AG08395 (cell line): ENCODE data around the gene TMEM43.

Experiments used
- DNase-seq: peaks from one replicate; pipeline ENCODE4 v3.0.0; 2012; ENCODE audit warnings: mixed read lengths, low spot score

TMEM43 gene

DNA sequence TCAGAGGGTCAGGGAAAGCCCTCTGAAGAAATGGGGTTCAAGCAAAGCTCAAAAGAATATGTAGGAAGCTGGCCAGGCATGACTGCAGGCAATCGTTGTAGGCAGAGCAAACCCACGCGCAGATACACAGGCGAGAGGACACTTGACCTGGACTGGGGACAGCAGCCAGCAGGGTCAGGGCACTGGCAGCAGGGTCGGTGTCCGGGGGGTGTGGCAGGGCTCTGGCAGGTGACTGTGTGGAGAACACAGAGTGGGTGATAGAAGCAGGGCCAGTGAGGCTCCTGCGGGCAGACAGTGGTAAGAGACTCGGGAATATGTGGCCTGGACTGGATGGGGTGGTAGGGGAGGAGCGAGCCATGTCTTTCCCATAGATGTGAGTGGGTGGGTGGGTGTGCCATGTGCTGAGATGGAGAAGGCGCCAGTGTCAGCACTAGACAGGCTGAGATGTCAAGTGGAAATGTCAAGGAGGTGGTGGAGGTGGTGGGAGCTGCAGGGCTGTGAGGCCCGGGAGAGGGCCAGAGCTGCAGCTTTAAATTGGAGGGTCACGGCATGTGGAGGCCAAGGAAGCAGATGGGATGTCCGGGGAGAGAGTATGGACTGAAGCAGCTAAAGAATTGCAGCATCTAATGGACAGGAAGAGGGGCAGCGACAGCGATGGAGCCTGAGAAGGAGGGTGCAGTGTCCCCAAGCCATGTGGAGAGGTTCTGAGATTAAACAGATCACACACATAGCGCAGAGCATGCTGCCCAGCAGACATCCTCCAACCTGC lies 13.4 kb downstream of the TMEM43 start:
- DNase-seq, result no peak

DNA sequence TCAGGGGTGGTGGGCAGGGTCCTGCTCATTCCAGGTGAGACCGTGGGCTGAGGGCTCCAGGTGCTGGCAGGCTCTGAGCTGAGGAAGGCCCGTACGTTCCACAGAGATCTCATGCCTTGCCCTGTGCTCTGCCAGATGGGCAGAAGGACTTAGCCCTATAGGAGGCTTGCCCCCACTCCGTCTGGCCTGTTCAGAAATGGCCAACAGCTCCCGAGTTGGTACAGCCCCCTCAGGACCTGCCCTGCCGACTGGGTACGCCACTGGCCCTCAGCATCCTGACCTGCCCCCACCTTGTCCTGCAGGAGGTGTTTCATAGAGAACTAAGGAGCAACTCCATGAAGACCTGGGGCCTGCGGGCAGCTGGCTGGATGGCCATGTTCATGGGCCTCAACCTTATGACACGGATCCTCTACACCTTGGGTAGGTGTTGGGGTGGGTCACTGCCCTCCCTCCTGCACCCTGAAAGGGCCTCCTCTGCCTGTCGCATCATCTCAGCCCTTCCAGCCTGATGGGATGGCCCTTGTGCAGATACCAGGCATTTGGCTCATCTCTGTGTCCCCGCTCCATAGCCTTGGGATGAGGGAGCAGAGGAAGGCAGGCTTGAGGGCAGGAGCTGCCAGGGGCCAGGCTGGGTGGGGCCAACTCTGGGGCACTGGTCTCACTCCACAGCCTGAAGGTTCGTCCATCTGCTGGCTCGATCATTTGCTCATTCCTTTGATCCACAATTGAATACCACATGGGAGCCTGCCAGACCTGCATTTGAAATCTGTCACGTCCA lies 14.2 kb downstream of the TMEM43 start:
- DNase-seq, result no peak

DNA sequence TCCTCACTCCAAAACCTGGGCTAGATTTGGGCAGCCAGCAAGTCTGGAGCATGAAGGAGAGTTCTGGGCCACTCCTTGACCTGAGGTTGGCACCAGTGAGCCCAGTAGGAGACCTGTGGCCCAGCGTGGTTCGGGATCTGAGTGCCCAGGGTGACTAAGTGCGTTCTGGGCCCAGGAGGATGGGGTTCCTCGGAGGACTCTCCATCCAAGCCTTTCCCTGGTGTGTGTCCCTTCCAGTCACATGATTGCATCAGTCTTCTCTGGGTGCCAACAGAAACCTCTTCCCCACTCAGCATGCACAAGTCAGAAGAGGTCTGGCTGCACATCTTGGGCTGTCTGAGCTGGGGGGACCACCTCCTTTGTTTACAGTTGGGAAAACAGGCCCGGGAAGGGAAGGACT lies 14.9 kb downstream of the TMEM43 start:
- no peak for DNase-seq

DNA sequence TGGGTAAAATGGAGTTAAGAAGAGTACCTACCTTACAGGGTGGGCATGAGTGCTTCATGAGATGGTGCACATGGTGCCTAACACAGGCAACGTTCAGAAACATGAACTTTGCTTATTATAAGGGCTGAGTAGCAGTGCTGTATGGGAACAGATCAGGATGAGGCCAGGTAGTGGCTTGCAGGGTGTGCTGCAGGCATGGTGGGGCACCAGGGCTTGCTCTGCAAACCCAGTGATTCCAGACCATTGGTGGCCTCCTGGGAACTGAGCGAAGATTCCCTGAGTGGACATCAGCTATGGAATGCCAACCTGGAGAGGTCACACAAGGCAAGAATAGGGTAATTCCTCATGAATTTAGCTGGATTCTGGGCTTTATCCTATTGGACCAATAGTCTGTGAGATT lies 15.8 kb downstream of the TMEM43 start:
- DNase-seq, result no peak

DNA sequence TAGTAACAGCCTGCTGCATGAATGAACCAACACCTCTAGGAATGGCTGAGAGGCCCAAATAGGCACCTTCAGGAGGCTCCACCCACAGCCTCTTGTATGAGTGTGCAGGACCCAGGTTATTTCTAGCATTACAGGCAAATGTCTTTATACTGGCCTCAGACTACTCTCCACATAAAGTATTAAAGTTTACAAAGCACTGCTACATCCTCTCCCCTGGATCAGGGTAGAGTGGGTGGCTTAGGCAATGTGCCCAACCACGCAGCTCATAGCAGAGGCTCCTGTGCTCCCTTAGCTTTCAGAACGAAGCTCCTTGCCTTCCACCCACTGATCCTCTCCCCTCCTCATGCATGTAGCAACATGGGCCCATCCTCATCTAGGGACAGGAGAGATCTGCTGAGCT lies 16.3 kb downstream of the TMEM43 start:
- no peak for DNase-seq

DNA sequence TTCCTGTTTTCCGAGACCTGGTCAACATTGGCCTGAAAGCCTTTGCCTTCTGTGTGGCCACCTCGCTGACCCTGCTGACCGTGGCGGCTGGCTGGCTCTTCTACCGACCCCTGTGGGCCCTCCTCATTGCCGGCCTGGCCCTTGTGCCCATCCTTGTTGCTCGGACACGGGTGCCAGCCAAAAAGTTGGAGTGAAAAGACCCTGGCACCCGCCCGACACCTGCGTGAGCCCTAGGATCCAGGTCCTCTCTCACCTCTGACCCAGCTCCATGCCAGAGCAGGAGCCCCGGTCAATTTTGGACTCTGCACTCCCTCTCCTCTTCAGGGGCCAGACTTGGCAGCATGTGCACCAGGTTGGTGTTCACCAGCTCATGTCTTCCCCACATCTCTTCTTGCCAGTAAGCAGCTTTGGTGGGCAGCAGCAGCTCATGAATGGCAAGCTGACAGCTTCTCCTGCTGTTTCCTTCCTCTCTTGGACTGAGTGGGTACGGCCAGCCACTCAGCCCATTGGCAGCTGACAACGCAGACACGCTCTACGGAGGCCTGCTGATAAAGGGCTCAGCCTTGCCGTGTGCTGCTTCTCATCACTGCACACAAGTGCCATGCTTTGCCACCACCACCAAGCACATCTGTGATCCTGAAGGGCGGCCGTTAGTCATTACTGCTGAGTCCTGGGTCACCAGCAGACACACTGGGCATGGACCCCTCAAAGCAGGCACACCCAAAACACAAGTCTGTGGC lies 16.9 kb downstream of the TMEM43 start:
- DNase-seq, result no peak

DNA sequence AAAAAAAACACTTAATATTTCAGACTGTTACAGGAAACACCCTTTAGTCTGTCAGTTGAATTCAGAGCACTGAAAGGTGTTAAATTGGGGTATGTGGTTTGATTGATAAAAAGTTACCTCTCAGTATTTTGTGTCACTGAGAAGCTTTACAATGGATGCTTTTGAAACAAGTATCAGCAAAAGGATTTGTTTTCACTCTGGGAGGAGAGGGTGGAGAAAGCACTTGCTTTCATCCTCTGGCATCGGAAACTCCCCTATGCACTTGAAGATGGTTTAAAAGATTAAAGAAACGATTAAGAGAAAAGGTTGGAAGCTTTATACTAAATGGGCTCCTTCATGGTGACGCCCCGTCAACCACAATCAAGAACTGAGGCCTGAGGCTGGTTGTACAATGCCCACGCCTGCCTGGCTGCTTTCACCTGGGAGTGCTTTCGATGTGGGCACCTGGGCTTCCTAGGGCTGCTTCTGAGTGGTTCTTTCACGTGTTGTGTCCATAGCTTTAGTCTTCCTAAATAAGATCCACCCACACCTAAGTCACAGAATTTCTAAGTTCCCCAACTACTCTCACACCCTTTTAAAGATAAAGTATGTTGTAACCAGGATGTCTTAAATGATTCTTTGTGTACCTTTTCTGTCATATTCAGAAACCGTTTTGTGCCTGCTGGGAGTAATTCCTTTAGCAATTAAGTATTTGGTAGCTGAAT lies 17.9 kb downstream of the TMEM43 start:
- DNase-seq, result no peak

DNA sequence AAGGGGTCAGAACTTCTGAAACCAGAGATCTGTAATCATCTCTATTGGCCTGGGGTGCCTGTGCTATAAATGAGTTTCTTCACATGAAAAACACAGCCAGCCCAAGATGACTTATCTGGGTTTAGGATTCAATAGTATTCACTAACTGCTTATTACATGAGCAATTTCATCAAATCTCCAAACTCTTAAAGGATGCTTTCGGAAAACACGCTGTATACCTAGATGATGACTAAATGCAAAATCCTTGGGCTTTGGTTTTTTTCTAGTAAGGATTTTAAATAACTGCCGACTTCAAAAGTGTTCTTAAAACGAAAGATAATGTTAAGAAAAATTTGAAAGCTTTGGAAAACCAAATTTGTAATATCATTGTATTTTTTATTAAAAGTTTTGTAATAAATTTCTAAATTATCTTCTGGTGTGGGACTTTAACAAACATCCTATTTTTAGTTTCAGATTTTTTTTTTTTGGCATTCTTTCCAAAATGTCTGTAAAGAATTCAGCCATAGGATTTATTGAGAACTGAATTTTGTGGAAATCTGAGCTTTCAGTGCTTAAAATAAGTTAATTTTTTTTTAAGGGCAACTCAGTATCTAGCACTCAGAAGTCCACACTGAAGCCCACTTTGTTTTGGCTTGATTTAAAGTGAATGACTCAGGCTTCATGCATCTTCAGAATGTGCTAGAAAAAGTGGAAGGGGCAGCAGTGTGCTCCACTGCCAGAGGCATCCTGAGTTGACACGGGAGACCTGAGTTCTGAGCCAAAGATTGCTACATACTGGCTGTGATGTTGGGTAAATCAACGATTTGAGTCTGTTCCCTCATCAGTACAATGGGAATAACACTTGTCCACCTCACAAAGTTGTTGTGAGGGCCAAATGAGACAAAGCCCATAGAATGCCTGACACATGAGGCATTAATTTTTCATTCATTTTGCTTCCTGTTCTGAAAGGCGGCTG lies 18.7 kb downstream of the TMEM43 start:
- DNase-seq, result peak; percentile 93

DNA sequence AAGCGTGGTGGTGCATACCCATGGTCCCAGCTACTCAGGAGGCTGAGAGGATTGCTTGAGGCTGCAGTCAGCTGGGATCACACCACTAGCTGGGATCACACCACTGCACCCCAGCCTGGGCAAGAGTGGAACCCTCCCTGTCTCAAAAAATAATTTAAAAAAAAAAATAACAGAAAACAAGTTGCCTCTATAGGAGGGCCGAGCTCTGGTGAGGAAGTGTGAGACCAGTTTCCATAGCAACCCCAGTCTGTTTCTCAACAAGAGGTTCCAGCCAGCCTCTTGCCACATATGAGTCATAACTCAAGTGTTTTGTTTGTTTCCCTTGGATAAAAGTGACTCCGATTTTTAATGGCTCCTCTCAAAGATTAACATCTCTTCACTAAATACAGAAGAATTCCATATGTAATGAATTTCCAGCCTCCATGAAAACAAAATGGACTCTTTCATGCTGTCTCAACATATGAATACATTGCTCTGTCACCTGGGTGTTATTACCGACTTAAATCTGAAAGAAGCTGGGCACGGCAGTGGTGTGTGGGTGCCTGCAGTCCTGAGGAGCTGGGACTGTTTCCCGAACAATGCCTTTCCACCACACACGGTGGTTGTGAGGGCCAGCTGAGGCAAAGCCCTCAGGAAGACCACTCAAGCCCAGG lies 19.7 kb downstream of the TMEM43 start:
- DNase-seq, result peak; percentile 98

DNA sequence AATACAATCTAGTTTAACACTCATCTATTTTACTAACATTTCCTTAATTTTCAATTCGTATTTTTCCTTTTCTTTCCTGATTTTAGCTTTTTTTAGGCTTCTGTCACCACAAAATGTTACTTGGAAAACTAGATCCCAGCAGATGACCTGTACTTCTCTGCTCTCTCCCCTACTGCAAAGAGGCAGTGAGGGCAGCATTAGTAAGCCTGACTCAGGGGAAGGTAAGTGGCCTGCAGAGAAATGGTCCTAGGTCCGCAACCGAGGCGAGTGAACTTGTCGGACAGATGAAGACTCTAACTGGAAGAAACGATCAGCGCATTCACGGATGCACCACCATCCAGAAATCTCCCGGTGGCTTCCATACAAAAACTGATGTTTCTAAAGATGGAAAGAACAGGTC lies 20.4 kb downstream of the TMEM43 start:
- peak; percentile 50 for DNase-seq

DNA sequence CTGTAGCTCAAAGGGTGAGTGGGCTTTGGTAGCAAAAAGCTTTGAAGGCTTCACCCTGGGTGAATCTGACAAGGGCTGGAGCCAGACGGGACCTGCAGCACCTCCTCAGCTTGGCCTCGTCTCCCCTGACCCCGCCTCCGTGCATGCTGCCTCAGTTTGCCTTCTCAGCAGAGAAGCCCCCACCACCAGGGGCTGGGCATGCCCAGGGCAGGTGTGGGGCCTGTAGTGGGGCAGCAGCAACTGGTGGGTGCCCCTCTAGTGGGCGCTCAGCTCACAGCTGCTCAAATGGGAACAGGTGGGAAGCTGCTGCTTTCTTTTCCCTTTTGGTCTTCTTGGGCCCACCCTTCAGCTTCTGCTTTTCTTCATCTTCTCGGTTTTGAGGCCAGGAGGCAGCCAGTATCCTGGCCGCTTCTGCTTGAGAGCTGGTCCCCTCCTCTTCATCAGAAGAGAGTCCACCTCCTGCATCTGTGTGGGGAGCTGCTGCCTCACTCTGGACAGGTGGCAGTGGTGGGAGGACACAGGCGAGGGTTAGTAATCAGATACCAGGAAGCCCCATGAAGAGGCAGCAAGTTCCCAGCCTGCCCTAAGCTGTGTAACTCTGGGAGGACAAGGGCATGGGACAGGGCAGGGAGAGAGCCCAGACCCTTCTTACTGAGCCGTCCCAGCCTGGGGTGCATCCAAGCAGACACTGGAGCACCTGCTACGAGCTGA lies 21.0 kb downstream of the TMEM43 start:
- no peak for DNase-seq

DNA sequence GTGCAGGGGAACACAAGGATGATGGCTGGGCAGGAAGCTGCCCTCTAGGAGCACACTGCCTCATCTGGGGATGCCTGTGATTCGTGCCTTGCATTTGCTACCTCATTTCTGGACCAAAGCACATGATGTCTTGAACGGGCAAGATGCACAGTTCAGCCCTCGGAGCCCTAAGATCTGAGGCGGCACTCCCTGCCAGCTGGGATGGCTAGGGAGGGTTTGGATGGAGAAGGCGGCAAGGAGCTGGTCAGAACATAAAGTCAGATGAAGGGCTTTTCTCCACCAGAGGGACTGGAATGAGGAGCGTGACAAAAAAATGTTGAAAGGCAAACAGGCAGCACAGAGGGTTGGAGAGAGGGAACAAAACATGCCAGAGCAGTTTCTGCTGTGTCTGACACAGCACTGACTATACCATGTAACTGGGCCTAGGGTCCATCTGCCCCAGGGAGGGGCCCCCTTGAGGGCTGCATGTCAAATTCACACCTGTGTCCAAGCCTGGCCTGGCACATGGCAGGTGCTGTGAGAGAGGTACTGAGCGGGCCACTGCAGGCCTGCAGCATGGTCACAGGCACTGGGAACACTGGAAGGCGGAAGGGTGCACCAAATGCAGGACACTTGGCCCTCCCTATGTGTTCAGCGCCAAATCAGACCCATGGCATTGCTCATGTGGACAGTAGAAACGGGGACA lies 21.7 kb downstream of the TMEM43 start:
- DNase-seq, result no peak

DNA sequence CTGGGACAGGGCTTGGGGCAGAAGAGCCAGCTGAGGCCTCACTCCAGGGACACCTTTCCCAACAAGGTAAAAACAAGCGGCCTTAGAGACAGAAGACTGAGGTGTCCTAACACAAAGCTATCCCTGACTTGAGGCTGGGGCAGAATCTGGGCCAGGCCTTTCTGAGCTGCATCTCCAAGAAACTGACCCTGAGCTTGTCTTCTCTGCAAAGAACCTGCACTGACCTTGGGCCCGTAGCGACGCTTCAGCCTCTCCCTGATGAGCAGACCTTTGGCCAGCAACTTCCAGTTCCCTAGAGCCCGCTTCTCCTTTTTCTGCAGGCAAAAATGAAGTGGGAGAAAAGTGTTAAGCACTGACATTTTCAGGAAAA lies 22.2 kb downstream of the TMEM43 start:
- no peak for DNase-seq

DNA sequence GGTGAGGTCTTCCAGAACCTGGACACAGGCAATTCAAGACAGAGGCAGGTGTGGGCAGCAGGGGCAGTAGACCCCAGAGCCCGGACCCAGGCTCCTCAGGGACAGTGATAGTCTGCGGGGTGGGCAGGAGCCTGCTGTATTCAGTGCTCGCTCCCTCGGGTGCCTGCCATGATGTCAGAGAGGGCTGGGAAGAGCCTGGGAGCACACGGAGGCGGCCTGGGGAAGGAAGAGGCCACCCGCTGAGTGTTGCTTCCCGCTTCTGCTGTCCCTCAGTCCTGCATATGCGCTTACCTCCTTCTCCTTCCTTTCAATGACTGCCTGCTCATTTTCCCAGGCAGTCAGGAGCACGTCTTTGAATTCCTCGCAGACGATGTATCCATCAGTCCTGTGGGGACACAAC lies 22.8 kb downstream of the TMEM43 start:
- DNase-seq, result no peak

DNA sequence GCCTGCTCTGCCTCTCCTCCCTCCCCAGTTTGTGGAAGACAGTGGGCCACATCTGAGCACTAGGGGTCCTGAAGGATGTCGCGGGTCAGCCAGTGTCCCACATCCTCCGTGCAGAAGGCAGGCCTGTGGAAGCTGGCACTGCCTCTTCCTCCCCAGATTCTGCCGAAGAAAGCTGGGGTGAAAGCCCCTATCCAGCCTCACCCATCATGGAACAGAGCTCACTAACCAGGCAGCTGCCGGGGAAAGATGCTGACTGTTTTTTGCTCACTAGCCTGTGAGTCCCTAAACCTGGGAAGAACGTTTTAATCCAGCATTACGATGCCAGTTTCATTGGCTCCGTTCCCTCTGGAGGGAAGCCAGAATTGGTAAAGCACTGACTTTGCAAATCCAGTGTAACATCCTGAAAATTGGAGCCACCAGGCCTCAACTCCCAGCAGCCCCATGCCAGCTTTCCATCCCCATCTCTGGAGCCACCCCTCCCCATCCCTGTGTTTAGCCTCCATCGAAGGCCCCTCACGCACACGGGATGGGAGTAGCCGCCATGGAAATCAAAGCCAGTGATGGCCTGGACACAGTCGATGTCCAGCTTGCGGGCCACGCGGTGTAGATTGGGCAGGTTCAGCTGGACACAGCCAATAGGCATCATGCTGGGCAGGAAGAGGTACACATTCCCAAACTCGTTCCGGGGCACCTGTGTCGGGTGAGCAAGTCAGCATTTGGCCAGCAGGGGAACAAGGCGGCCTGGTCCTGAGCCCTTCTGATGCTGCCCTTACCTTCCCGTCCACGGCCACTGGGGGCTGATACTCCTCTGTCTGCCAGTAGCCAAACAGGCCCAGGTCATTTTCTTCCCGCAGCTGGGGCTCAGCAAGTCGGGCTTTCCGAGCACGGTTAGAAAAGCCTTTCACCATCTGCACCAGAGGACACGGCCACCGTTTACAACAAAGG lies 23.5 kb downstream of the TMEM43 start:
- DNase-seq, result no peak

DNA sequence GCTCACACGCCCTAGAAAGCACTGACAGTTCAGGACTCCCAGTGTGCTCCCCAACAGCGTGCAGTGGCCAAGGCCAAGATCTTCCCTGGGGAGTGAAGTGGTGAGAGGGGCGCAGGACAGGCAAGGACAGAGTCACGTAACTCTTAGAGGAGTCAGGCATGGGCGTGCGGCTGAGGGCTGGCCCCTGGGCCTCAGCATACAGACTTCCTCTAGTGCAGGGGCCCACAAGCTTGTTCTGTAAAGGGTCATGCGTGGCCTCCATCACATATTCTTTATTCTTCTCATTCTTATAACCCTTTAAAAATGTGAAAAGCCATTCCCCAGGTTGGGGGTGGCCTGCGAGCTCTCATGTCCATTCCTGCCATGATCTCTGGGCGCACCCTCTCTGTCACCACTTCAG lies 25.2 kb downstream of the TMEM43 start:
- no peak for DNase-seq

DNA sequence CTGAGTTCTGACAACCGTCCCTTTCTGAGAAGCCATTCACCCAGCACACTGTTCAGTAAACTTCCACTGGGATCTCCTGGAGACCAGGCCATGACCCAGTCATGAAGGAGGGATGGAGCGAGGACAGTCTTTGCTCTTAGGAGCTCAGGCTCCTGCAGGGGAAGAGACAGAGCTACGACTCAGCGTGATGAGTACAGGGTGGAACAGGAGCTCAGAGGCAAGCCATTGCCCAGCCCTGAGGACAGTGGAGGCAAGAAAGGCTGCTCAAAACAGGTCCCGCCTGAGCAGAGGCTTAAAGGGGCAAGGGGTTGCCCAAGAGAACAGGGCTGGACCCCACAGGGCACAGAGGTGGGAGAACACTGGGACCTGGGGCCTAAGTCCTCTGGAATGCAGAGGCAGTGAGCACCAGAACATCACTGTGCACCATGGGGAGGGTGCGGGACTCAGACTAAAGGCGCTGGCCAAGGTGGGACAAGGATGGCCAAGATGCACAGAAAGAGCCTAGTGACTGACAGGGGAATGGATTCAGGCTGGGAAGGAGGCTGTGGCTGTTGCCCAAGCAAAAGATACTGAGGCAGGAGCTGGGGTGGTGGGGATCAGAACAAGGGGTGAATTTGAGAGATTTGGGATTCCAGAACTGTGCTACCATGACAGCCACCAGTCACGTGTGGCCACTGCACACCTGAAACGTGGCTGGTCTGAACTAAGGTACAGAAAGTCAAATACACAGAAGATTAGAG lies 25.8 kb downstream of the TMEM43 start:
- DNase-seq, result no peak
